Stomach (tissue), 4 donors: ENCODE measurements around the gene PRXL2A.

Source experiments
- EP300 ChIP-seq: sonication (generic); formaldehyde crosslinking; IDR thresholded peaks from one replicate; pipeline ENCODE4 v1.6.1; 2017; ENCODE audit warnings: antibody characterized with exemption
- POLR2A ChIP-seq, 4 donors: fragments of 450-650 bp; IDR thresholded peaks; one replicate each; pipeline ENCODE4 v1.6.1; 2016; ENCODE audit warnings: antibody characterized with exemption in 4 of 4, control low read depth in 2 of 4, mild to moderate bottlenecking in 1 of 4, moderate library complexity in 1 of 4
- POLR2AphosphoS5 ChIP-seq, 3 donors: sonication (generic); formaldehyde crosslinking; IDR thresholded peaks; one replicate each; pipeline ENCODE4 v1.6.1; 2016; ENCODE audit warnings: antibody characterized with exemption in 3 of 3
- TF ChIP-seq, protein P1 (sequence below), 7 experiments: fragments of 450-650 bp in 4 of 7; fragments of 200-600 bp in 3 of 7; sonication (generic) in 3 of 7; IDR thresholded peaks; one replicate each; pipeline ENCODE4 v1.5.1; 2016 to 2019; ENCODE audit warnings: antibody characterized with exemption in 7 of 7, control low read depth in 2 of 7, mild to moderate bottlenecking in 1 of 7

- no peak for TF ChIP-seq POLR2AphosphoS5 (IDR thresholded peaks at IDR 0.05)
- TF ChIP-seq, protein P1, sequence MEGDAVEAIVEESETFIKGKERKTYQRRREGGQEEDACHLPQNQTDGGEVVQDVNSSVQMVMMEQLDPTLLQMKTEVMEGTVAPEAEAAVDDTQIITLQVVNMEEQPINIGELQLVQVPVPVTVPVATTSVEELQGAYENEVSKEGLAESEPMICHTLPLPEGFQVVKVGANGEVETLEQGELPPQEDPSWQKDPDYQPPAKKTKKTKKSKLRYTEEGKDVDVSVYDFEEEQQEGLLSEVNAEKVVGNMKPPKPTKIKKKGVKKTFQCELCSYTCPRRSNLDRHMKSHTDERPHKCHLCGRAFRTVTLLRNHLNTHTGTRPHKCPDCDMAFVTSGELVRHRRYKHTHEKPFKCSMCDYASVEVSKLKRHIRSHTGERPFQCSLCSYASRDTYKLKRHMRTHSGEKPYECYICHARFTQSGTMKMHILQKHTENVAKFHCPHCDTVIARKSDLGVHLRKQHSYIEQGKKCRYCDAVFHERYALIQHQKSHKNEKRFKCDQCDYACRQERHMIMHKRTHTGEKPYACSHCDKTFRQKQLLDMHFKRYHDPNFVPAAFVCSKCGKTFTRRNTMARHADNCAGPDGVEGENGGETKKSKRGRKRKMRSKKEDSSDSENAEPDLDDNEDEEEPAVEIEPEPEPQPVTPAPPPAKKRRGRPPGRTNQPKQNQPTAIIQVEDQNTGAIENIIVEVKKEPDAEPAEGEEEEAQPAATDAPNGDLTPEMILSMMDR (IDR thresholded peaks at IDR 0.05), result no peak
- no peak for TF ChIP-seq EP300
- no peak for TF ChIP-seq POLR2A (IDR thresholded peaks at IDR 0.05)
Observed at GRCh38 chr10:80413271-80413996, 5.1 kb downstream of the PRXL2A start.
